Activated CD8-positive, alpha-beta T cell treated with anti-CD3 and anti-CD28 coated beads, Interleukin-2, amount 10 ng/mL, durations not matched to agents 7 days and 5 days (primary cell): ENCODE data around the gene USP7. TPM values are rescaled to one million over a fixed set of nuclear protein-coding genes. Genes with fewer than 3 reads are reported as not detected.
"Not testable (repeated sequence)": the region's sequence is repeated elsewhere in the genome, so short reads cannot be mapped to it uniquely, and the experiment has no call there.

ENCODE experiments used
- ATAC-seq: fragments of 150-1000 bp; cut with Tn5 transposase; one replicate; pipeline ENCODE4 v1.10.0; 2021; ENCODE audit warnings: moderate library complexity
- CTCF ChIA-PET: fragments of 350-600 bp; sonication (Branson Sonifier 250); formaldehyde crosslinking; loops from one replicate; lab custom pipeline; 2021; ENCODE audit warnings: antibody characterized with exemption; lab: Charles Lee
- POLR2A ChIA-PET: fragments of 350-600 bp; sonication (Branson Sonifier 250); formaldehyde crosslinking; loops from one replicate; lab custom pipeline; 2021; ENCODE audit warnings: antibody characterized with exemption; lab: Charles Lee
- DNase-seq: peaks from one replicate; pipeline ENCODE4 v3.0.0-alpha.2; 2020
- H3K27ac Mint-ChIP-seq: one replicate; pipeline ENCODE4 v1.8.0; 2021; ENCODE audit warnings: mild to moderate bottlenecking, mixed read lengths
- H3K27me3 Mint-ChIP-seq: one replicate; pipeline ENCODE4 v1.8.0; 2021; ENCODE audit warnings: low read depth, mixed read lengths
- H3K36me3 Mint-ChIP-seq: one replicate; pipeline ENCODE4 v1.8.0; 2021; ENCODE audit warnings: low read depth, mixed read lengths
- H3K4me1 Mint-ChIP-seq: one replicate; pipeline ENCODE4 v1.8.0; 2021; ENCODE audit warnings: low read depth, mixed read lengths
- H3K4me3 Mint-ChIP-seq: one replicate; pipeline ENCODE4 v1.8.0; 2021; ENCODE audit warnings: mild to moderate bottlenecking, mixed read lengths
- H3K9me3 Mint-ChIP-seq: one replicate; pipeline ENCODE4 v1.8.0; 2022; ENCODE audit warnings: mixed read lengths; ENCODE audit not compliant: insufficient read depth
- total RNA-seq, 2 experiments: library from RNA; stranded (reverse); gene quantifications; one replicate each; pipeline ENCODE4 v1.2.3, GENCODE V29; 2021

Gene USP7
- total RNA-seq, 2 experiments from 2014 or later, result 134 to 144 TPM

DNA sequence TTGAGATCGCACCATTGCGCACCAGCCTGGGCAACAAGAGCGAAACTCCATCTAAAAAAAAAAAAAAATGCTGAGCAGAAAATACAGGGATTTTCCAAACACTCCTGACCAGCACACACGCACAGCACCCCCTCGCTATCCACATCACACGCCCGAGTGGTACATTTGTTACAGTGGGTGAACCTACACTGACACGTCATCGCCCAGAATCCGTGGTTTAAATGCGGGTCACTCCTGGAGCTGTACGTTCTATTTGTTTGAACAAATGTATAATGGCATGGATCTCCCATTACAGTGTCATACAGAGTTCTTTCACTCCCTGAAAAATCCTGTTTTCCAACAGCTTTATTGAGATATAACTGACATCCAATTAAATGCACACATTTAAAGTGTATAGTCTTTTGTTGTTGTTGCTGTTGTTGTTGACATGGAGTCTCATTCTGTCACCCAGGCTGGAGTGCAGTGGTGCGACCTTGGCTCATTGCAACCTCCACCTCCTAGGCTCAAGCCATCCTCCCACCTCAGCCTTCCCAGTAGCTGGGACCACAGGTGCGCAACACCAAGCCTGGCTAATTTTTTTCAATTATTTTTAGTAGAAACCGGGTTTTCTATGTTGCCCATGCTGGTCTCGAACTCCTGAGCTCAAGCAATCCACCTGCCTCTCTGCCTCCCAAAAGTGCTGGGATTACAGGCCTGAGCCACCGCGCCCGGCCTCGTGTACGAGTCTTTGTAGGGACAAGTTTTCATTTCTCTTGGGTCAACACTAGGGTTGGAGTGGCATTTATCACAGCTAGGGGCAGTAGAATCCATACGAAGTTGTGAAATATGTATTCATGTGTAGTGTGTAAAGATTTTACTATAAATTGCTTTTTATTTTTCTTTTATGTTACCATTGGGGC is 90.5 kb downstream of the USP7 start:
- H3K27ac Mint-ChIP-seq, result no peak overlapping the region
- POLR2A ChIA-PET, result no interaction called here
- no peaks in the 10 kb centered on the region for H3K36me3 Mint-ChIP-seq

DNA sequence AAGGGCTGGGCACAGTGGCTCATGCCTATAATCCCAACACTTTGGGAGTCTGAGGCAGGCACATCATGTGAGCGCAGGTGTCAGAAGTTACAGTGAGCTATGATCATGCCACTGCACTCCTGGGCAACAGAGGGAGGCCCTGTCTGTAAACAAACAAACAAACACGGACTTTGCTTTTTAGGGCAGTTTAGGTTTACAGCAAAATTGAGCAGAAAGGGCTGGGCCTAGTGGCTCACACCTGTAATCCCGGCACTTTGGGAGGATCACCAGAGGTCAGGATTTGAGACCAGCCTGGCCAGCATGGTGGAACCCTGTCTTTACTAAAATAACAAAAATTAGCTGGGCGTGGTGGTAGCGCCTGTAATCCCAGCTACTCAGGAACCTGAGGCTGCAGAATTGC is 91.6 kb downstream of the USP7 start:
- H3K27me3 Mint-ChIP-seq, result no peaks in the 10 kb centered on the region
- DNase-seq (no peak), ATAC-seq (no peak)
- no peak overlapping the region for H3K27ac Mint-ChIP-seq
- no peaks in the 10 kb centered on the region for H3K9me3 Mint-ChIP-seq
- peaks cover 41% of the 10 kb centered on the region for H3K4me1 Mint-ChIP-seq
- ChIA-PET CTCF (interaction anchor here (1.5 to 3.3 kb wide), 3 partner anchors 8 to 64 kb away, joined by 6 to 34 read pairs (median 6); partner anchors contain the start of gene LITAFD), POLR2A (no interaction called here)
- H3K4me3 Mint-ChIP-seq, result no peak overlapping the region
- peaks cover 11% of the 10 kb centered on the region for H3K36me3 Mint-ChIP-seq

More for the DNA sequence above, 90.5 kb downstream of the USP7 start:
- DNase-seq, result no peak
- CTCF ChIA-PET, result interaction anchor here (0.7 to 2.0 kb wide), 14 partner anchors 10 to 306 kb away, joined by 3 to 6 read pairs (median 3); no protein-coding TSS in a partner anchor
- Mint-ChIP-seq H3K4me1 (peaks cover 43% of the 10 kb centered on the region), H3K9me3 (no peaks in the 10 kb centered on the region), H3K4me3 (no peak overlapping the region), H3K27me3 (no peaks in the 10 kb centered on the region)
- ATAC-seq, result no peak

DNA sequence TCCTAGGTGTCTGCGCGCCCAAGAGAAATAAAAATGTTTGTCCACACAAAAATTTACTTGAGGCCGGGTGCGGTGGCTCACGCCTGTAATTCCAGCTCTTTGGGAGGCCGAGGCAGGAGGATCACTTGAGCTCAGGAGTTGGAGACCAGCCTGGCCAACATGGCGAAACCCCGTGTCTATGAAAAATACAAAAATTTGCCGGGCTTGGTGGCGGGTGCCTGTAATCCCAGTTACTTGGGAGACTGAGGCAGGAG is 93.8 kb downstream of the USP7 start:
- H3K9me3 Mint-ChIP-seq, DNase-seq, H3K27me3 Mint-ChIP-seq, ATAC-seq: not testable (repeated sequence)
- ChIA-PET CTCF (interaction anchor here (1.3 to 3.3 kb wide), 3 partner anchors 10 to 67 kb away, joined by 3 to 34 read pairs (median 6); partner anchors contain the start of gene LITAFD), POLR2A (interaction anchor here (0.5 to 2.7 kb wide), 4 partner anchors 15 to 277 kb away, joined by 3 to 20 read pairs (median 12); partner anchors contain the start of gene HAPSTR1)
- peak overlapping the region; percentile 93 for H3K4me3 Mint-ChIP-seq
- peaks cover 28% of the 10 kb centered on the region for H3K36me3 Mint-ChIP-seq
- peak overlapping the region; percentile 94 for H3K27ac Mint-ChIP-seq
- H3K4me1 Mint-ChIP-seq, result peaks cover 58% of the 10 kb centered on the region

DNA sequence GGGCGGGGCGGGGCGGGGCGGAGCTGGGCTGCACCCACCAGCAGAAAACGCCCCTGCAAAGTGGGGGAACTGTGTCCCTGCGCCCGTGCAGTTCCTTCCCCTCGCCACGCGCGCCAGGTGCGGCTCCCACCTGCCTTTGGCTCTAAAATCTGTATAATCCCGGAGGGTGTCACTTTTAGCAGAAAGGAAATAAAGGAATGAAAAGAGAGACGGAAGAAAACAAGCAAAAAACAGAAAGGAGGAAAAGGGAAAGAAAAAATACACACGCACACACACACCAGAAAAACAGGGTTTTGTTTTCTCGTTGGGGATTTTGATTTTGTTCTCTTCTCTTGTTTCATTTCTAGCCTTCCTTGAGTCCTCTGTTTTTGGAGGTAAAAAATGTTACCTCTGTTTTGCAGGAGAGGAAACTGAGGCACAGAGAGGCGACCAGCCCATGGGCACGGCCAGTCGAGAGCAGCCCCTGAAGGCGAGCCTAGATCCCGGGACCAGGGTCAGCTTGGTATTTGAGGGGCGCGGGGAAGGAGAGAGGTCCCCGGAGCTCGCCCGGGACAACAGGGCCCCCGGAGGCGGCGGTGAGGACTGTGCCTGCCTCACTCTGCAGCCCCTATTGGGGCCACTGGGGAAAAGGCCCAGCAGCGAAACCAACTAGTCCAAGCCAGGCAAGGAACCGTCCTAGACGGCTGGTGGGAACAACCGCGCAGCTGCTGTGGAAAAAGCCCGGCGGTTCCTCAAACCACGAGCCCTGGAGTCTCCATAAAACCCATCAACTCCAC is 94.3 kb downstream of the USP7 start:
- Mint-ChIP-seq H3K27ac (peak overlapping the region; percentile 94), H3K9me3 (no peaks in the 10 kb centered on the region), H3K4me3 (peak overlapping the region; percentile 93), H3K36me3 (peaks cover 30% of the 10 kb centered on the region), H3K27me3 (no peaks in the 10 kb centered on the region), H3K4me1 (peaks cover 56% of the 10 kb centered on the region)
- ATAC-seq (no peak), DNase-seq (no peak)
- ChIA-PET CTCF (interaction anchor here (0.9 to 3.3 kb wide), 9 partner anchors 9 to 302 kb away, joined by 3 to 34 read pairs (median 4); partner anchors contain the start of genes HAPSTR1, LITAFD and TMEM186), POLR2A (interaction anchor here (0.5 to 2.8 kb wide), 26 partner anchors 9 to 302 kb away, joined by 3 to 35 read pairs (median 4); partner anchors contain the start of genes HAPSTR1, PMM2 and TMEM186)

DNA sequence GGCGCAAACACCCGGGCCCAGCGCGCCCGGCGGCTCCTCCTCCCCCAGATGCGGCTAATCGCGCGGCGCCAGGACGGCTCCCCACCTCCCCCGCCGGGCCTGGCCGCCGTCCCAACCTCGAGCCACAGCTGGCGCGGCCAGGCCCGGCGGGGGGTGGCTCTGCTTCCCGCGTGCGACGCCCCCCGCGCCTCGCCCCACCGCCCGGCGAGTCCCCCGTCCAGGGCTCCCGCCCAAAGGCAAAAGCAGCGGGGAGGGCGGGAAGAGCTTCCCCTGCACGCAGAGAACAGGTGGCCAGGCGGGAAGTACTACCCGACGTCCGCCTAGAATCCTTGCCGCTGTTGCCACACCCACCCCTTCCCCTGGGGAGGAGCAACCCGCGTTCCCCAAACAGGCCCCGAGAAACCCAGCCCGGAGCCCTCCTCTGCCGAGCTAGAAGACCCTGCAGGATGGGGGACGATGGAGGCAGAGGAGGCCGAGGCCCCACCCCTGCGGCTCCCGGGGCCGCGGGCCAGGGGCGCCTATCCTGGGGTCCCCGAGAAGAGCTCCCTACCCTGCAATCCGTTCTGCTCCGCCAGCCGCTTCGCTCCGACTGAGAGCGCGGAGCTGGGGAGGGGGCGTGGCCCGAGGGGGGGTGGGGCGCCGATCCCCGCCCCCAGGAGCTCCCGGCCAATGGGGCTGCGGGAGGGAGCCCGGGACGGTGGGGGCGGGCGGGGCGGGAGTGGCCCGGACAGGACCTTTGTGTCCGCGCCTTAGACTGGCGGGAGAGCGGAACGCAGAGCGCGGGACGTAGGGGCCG is 95.1 kb downstream of the USP7 start, which contains the start of gene CARHSP1:
Gene CARHSP1 (minus strand): TSS at position 591 of the 796 bp plus-strand sequence. CDS start 9,678 bp downstream, outside the sequence.
- Mint-ChIP-seq H3K9me3 (no peaks in the 10 kb centered on the region), H3K4me3 (peak within 1 kb of the TSS; percentile 93), H3K4me1 (peaks cover 57% of the 10 kb centered on the region), H3K27me3 (no peaks in the 10 kb centered on the region), H3K36me3 (peaks cover 37% of the 10 kb centered on the region), H3K27ac (peak within 1 kb of the TSS; percentile 94)
- DNase-seq (peak; percentile 91), ATAC-seq (peak; percentile 83)
- POLR2A ChIA-PET, result interaction anchor here (0.6 to 2.8 kb wide), 29 partner anchors 9 to 301 kb away, joined by 3 to 35 read pairs (median 4); partner anchors contain the start of genes HAPSTR1, PMM2 and TMEM186
- CTCF ChIA-PET, result interaction anchor here (0.8 to 3.2 kb wide), 9 partner anchors 10 to 301 kb away, joined by 3 to 25 read pairs (median 4); partner anchors contain the start of genes HAPSTR1 and TMEM186

DNA sequence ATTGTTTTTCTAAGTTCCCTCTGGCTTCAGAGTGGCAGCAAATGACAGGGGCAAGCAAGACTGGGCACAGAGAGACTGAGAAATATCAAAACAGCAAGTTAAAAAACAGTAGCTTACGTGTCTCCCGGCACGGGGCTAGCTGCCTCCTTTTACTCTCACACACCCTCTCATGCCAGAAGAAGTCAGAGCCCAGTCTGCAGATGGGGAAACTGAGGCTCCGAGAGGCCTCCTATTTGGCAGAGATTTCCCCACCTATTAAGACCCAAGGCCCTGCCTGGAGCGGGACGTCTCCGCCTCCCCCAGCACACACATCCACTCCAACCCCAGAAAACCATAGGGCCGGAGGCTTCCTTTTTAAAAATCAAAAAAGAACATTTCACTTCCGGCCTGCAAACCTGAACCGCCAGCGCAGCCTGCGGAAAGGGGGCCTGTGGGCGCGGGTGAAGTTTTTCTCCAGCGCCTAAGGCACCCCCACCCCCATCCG is 95.7 kb downstream of the USP7 start:
- peaks cover 54% of the 10 kb centered on the region for H3K4me1 Mint-ChIP-seq
- CTCF ChIA-PET, result interaction anchor here (0.8 to 3.2 kb wide), 5 partner anchors 12 to 223 kb away, joined by 4 to 25 read pairs (median 5); partner anchors contain the start of gene HAPSTR1
- H3K27me3 Mint-ChIP-seq, result no peaks in the 10 kb centered on the region
- H3K27ac Mint-ChIP-seq, result peak overlapping the region; percentile 94
- no peaks in the 10 kb centered on the region for H3K9me3 Mint-ChIP-seq
- peak overlapping the region; percentile 88 for H3K4me3 Mint-ChIP-seq
- DNase-seq, result peak; percentile 89
- POLR2A ChIA-PET, result interaction anchor here (0.6 to 2.8 kb wide), 19 partner anchors 8 to 301 kb away, joined by 3 to 35 read pairs (median 6); partner anchors contain the start of genes HAPSTR1, PMM2 and TMEM186
- no peak for ATAC-seq
- peaks cover 37% of the 10 kb centered on the region for H3K36me3 Mint-ChIP-seq

DNA sequence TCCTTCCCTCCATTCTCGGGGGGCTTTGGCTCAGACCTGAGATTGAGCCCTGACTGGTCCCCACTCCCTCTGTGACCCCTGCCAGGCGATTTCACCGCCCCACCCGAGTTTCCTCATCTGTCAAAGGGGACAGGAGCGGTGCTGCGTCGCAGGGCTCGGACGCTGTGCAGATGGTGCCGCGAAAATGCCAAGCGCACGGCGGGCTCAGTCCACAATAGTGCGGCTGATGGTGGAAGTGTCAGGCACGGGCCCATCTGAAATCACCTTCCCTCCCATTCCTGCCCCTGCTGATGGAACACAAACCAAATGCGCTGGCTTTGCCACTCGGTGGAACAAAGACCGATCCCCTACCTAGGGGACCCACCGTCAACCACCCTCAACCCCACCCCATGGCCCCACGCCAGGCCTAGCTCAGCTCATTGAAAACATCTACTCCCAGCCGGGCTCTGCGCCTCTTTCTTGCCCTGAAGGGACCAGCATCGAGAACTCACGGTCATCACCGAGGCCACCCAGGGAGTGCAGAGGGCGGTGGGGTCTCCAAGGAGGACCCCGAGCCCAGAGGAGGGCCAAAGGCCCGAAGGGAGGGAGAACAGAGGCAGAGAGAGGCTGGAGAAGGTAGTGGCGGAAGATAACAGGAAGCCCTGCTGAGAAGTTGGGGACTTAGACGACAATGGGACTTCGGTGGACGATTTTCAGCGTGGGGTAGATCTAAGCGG is 96.3 kb downstream of the USP7 start:
- Mint-ChIP-seq H3K4me1 (peaks cover 57% of the 10 kb centered on the region), H3K27ac (peak overlapping the region; percentile 94), H3K36me3 (peaks cover 42% of the 10 kb centered on the region), H3K9me3 (no peaks in the 10 kb centered on the region), H3K27me3 (no peaks in the 10 kb centered on the region), H3K4me3 (peak overlapping the region; percentile 88)
- CTCF ChIA-PET, result interaction anchor here (2.6 to 3.2 kb wide), 2 partner anchors 13 to 14 kb away, joined by 6 to 25 read pairs; no protein-coding TSS in a partner anchor
- peak; percentile 6 for ATAC-seq
- no peak for DNase-seq
- POLR2A ChIA-PET, result interaction anchor here (0.6 to 2.8 kb wide), 8 partner anchors 7 to 194 kb away, joined by 3 to 35 read pairs (median 10); partner anchors contain the start of genes PMM2 and TMEM186

DNA sequence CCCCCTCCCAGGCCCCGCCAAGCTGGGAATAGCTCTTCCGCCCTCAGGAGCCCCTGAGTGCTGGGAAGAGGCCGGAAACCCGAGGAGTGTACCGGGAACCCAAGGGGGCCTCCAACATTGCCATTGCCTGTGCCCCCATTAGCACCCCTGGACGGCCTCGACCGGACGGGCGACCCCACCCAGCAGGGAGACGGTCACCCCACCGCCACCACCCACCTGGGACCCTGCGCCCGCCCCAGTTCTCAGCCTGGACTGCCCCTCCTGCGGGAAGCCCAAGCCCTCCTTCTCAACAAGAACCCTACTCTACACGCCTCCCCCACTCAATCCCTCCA is 96.9 kb downstream of the USP7 start:
- CTCF ChIA-PET, result interaction anchor here (3.2 kb wide), 1 partner anchor 13 kb away, joined by 25 read pairs; no protein-coding TSS in a partner anchor
- H3K4me1 Mint-ChIP-seq, result peaks cover 61% of the 10 kb centered on the region

DNA sequence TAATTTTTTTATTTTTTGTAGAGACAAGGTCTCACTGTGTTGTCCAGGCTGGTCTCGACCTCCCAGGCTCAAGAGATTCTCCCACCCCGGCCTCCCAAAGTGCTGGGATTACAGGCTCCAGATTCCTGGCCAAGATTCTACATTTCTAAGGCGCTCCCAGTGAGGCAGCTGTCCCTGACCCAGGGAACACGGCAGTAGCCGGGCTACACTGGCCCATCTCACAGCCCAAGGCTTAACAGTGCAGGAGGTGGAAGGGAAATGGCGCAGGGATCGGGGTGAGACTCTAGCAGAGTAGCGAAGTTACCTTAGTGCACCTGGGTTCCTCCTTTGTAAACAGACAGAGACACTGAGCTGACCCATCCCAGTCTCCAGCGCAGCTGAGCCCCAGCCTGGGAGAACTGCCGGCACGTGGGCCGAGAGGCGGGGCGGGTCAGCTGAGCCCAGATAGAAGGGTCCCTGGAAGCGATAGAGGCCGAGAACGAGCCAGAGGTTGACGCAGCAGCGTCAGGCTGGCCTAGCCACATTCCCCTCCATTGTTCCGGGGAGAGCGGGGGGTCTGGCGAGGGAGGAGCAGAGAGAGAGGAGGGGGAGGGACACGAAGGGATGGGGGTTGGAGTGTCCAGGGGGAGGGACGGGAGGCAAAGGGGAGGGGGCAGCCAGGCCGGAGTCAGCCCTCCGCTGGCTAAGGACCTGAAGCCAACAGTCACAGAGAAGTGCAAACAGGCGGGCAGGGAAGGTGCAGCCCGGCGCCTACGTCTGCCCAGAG is 97.4 kb downstream of the USP7 start:
- peaks cover 59% of the 10 kb centered on the region for H3K4me1 Mint-ChIP-seq
- POLR2A ChIA-PET, result interaction anchor here (1.0 kb wide), 1 partner anchor 69 kb away, joined by 3 read pairs; the partner anchor contains the start of genes PMM2 and TMEM186
- peak overlapping the region; percentile 88 for H3K4me3 Mint-ChIP-seq
- DNase-seq (no peak), ATAC-seq (no peak)
- H3K9me3 Mint-ChIP-seq, result no peaks in the 10 kb centered on the region
- CTCF ChIA-PET, result interaction anchor here (1.2 to 3.2 kb wide), 2 partner anchors 14 to 15 kb away, joined by 4 to 25 read pairs; no protein-coding TSS in a partner anchor
- peak overlapping the region; percentile 71 for H3K27ac Mint-ChIP-seq
- peaks cover 45% of the 10 kb centered on the region for H3K36me3 Mint-ChIP-seq
- H3K27me3 Mint-ChIP-seq, result no peaks in the 10 kb centered on the region

More for the DNA sequence above, 96.9 kb downstream of the USP7 start:
- DNase-seq (no peak), ATAC-seq (no peak)
- POLR2A ChIA-PET, result interaction anchor here (1.0 to 2.8 kb wide), 3 partner anchors 17 to 69 kb away, joined by 3 to 35 read pairs (median 29); partner anchors contain the start of genes PMM2 and TMEM186
- Mint-ChIP-seq H3K4me3 (peak overlapping the region; percentile 88), H3K36me3 (peaks cover 44% of the 10 kb centered on the region), H3K9me3 (no peaks in the 10 kb centered on the region), H3K27me3 (no peaks in the 10 kb centered on the region), H3K27ac (peak overlapping the region; percentile 94)
